ENCODE data around the gene COMT. TPM values are rescaled to one million over a fixed set of nuclear protein-coding genes. Genes with fewer than 3 reads are reported as not detected.

The COMT gene
- total and polyA plus RNA-seq, 2 experiments from 2014 or later, result 490 to 508 TPM

DNA sequence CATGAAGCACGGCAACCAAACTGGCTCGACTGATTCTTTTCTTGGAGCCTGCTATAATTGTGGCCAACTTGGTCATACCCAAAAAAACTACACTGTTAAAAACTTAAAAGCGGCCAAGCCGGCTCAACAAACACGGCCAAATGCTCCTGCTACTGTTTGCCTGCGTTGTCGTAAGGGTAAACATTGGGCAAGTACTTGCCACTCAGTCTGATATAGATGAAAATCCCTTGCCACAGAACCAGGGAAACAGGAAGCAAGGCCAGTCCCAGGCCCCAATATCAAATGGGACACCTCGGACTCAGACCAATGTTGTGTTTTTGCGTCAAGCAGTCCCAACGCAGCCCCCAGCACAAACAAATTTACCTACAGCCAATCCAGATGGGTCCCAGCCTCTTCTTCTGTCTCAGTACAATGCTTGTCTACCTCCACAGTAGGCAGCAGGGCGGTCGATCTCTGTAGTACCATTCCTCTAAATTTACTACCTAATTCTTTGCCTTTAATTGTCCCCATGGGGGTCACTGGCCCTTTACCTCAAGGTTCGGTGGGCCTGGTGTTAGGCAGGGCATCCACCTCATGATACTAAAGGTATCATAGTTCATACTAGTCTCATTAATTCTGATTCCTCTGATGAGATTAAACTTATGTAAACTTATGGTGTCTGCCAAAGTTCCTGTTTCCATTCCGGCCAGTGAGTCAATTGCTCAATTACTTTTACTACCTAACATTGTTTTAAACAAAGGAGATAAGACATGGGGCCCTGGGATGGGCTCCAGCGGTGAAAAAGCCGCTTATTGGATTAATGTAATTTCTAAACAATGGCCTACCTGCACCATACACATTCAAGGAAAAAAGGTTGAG is 3.7 kb upstream of the COMT start:
- DNase-seq, result no peak
- Histone ChIP-seq H4K20me1 (ENCODE audit: insufficient read depth) (no peaks in the 10 kb centered on the region), H3K27ac (no peak overlapping the region), H3K4me1 (ENCODE audit: insufficient read depth) (peaks cover 12% of the 10 kb centered on the region; the same call in 1 of the 2 replicates), H3K9ac (no peak overlapping the region), H3K9me3 (ENCODE audit: low read depth) (no peaks in the 10 kb centered on the region), H3K27me3 (replicated peaks; ENCODE audit: insufficient read depth) (no peaks in the 10 kb centered on the region), H3K79me2 (ENCODE audit: insufficient read depth) (peaks cover 63% of the 10 kb centered on the region), H3K4me2 (ENCODE audit: unreplicated experiment) (no peak overlapping the region), H3K9me2 (ENCODE audit: insufficient read depth) (no peaks in the 10 kb centered on the region), H3F3A (ENCODE audit: insufficient read depth) (peaks cover 10% of the 10 kb centered on the region; the same call in 1 of the 2 replicates), H3K4me3 (no peak overlapping the region), H3K36me3 (ENCODE audit: low read depth) (no peaks in the 10 kb centered on the region), H2AFZ (no peak overlapping the region)
- WGBS, 2 experiments (ENCODE audit: low coverage in 1 of 2, low lambda C conversion rate in 2 of 2, missing lambda C conversion rate in 2 of 2), result 89 to 90% methylated on average over 16 of the region's 16 CpGs
- TF ChIP-seq EZH2phosphoT487 (IDR thresholded peaks at IDR 0.05; ENCODE audit: insufficient read depth, low read depth) (no peak), EZH2 (IDR thresholded peaks at IDR 0.05; ENCODE audit: insufficient read depth, poor library complexity, severe bottlenecking) (no peak)
- in situ Hi-C loops (cut with MboI), result no loop called here

DNA sequence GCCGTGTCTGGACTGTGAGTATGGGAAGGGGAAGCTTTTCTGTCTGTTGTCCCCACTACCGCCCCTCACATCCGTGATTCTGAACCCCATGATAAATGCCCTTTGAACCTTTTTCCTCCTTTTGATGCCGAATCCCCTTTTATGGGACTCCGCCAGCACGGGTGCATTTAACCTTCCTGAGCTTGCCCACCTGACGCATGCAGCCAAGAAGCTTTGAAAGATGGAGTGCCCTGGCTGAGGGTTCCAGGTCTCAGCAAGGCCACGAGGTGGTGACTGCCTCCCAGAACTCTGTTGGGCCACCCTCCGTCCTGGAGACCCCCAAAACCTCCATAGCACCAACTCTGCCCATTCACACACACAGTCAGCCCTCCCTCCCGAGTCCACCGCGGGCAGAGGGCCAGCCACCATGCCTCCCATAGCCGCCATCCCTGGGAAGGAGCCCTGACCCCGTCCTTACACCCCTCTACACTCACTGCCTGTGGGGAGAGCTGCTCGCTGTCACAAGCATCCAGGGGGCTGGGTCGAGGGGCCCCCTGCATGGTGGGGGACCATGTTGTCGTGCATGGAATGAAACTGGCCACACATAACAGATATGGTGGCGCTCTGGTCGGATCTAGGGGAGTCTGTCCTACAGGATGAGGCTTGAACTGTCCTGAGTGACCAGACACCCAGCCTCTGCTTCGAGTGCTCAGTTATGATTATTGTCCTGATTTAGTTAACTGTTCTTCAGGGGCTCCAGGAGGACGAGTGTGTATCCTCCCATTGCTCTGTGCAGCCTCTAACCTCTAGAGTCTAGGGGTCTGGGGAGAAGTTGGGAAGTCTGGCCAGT is 822 bp upstream of the COMT start:
- H3K9me2 ChIP-seq (ENCODE audit: insufficient read depth), result no peaks in the 10 kb centered on the region
- peaks cover 78% of the 10 kb centered on the region for H3K79me2 ChIP-seq (ENCODE audit: insufficient read depth)
- H3K36me3 ChIP-seq (ENCODE audit: low read depth), result no peaks in the 10 kb centered on the region
- TF ChIP-seq EZH2phosphoT487 (IDR thresholded peaks at IDR 0.05; ENCODE audit: insufficient read depth, low read depth) (no peak), EZH2 (IDR thresholded peaks at IDR 0.05; ENCODE audit: insufficient read depth, poor library complexity, severe bottlenecking) (no peak)
- H4K20me1 ChIP-seq (ENCODE audit: insufficient read depth), result no peaks in the 10 kb centered on the region
- 53 to 61% methylated on average over 20 to 21 of the region's 21 CpGs for WGBS, 2 experiments (ENCODE audit: low coverage in 1 of 2, low lambda C conversion rate in 2 of 2, missing lambda C conversion rate in 2 of 2)
- peak overlapping the region; percentile 93 for H2AFZ ChIP-seq
- in situ Hi-C loops (cut with MboI), result no loop called here
- peak overlapping the region; percentile 98 for H3K27ac ChIP-seq
- peaks cover 25% of the 10 kb centered on the region for H3K4me1 ChIP-seq (ENCODE audit: insufficient read depth)
- H3K9ac ChIP-seq, result peak overlapping the region; percentile 92
- no peaks in the 10 kb centered on the region for H3K9me3 ChIP-seq (ENCODE audit: low read depth)
- peaks cover 23% of the 10 kb centered on the region for H3F3A ChIP-seq (ENCODE audit: insufficient read depth)
- peak overlapping the region; percentile 88 for H3K4me2 ChIP-seq (ENCODE audit: unreplicated experiment)
- H3K27me3 ChIP-seq (replicated peaks; ENCODE audit: insufficient read depth), result no peaks in the 10 kb centered on the region
- peak; percentile 36 for DNase-seq
- peak overlapping the region; percentile 84 for H3K4me3 ChIP-seq

DNA sequence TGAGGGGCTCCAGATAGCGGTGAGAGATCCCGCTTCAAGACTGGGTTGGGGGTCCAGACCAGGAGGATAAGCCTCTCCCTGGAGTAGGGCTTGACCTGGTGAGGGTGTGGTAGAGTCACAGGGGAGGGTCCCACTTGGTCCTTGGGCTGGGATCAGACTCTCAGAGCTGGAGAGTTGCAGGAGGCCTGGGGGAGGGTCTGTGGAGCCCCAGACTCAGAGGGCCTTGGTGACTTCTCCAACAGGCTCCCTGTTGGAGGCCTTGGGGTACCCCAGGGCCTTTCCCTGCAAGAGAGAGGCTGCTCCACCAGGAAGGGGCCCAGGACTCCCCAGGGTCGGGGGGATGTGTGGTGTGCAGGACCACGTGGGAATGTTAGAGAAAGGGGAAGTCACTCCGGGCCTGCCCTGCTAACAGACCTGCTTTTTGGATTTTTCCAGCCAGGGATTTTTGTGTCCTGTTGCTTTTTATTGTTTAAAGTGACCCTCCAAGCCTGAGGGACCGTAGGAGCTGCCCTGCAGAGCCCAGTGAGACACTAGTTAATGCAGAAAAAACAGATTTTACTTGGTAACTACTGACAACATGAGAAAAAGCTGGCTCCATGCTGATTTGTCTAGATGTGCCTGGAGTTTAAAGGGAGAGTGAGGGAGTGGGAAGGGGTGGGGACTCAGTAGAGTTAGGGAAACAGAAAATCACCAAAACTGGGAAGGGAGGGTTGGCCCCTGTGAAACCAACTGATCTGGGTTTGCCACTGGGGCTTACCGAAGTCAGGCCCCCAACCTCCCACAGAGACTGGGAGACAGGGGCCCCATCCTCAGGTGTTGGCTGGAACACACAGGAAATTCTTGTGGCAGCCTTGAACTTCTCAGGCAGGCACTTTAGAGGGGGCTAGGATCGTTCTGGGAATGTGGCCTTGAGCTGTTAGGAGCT is 847 bp downstream of the COMT start:
- TF ChIP-seq EZH2phosphoT487 (IDR thresholded peaks at IDR 0.05; ENCODE audit: insufficient read depth, low read depth) (no peak), EZH2 (IDR thresholded peaks at IDR 0.05; ENCODE audit: insufficient read depth, poor library complexity, severe bottlenecking) (no peak)
- peak overlapping the region; percentile 93 for H2AFZ ChIP-seq
- no peaks in the 10 kb centered on the region for H4K20me1 ChIP-seq (ENCODE audit: insufficient read depth)
- no peaks in the 10 kb centered on the region for H3K9me3 ChIP-seq (ENCODE audit: low read depth)
- peak; percentile 82 for DNase-seq
- in situ Hi-C loops (cut with MboI), result no loop called here
- peak overlapping the region; percentile 88 for H3K4me2 ChIP-seq (ENCODE audit: unreplicated experiment)
- H3K27me3 ChIP-seq (replicated peaks; ENCODE audit: insufficient read depth), result no peaks in the 10 kb centered on the region
- peak overlapping the region; percentile 92 for H3K9ac ChIP-seq
- peak overlapping the region; percentile 84 for H3K4me3 ChIP-seq
- peak overlapping the region; percentile 98 for H3K27ac ChIP-seq
- 2% methylated on average over 8 of the region's 8 CpGs for WGBS, 2 experiments (ENCODE audit: low coverage in 1 of 2, low lambda C conversion rate in 2 of 2, missing lambda C conversion rate in 2 of 2)
- H3K79me2 ChIP-seq (ENCODE audit: insufficient read depth), result peaks cover 86% of the 10 kb centered on the region
- no peaks in the 10 kb centered on the region for H3K9me2 ChIP-seq (ENCODE audit: insufficient read depth)
- peaks cover 29% of the 10 kb centered on the region for H3K4me1 ChIP-seq (ENCODE audit: insufficient read depth)
- H3F3A ChIP-seq (ENCODE audit: insufficient read depth), result peaks cover 24% of the 10 kb centered on the region
- no peaks in the 10 kb centered on the region for H3K36me3 ChIP-seq (ENCODE audit: low read depth)
